ENCODE data around the gene PLG. TPM values are rescaled to one million over a fixed set of nuclear protein-coding genes. Genes with fewer than 3 reads are reported as not detected.
"Not testable (repeated sequence)": the region's sequence is repeated elsewhere in the genome, so short reads cannot be mapped to it uniquely, and the experiment has no call there.

PLG gene
- total RNA-seq, 1 donor from 2014 or later = not detected

DNA sequence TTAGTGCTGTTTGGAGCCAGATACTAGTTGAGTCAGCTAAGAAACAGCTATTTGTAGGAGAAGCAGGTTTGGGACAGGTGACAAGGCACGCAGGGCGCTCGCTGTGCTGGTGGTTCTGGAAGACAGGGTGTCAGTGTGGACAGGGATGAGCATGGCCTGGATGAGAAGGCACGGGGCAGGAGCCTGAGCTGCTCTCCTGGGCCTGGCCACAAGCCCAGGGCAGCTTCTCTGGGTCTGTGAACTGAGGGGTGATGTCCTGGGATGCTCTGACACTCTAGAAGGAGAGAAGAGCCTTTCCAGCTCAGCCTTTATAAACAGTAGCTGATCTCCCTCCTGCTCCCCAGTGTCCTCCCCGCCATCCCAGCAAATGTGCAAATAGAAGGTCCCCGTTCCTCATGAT lies 37.9 kb downstream of the PLG start:
- H3K4me3 Mint-ChIP-seq (ENCODE audit: unreplicated experiment) = no peak overlapping the region
- H3K9me3 Mint-ChIP-seq (ENCODE audit: low read depth) = peaks cover 29% of the 10 kb centered on the region
- H3K27ac Mint-ChIP-seq (ENCODE audit: unreplicated experiment) = no peak overlapping the region
- H3K4me1 Mint-ChIP-seq (ENCODE audit: low read depth) = no peaks in the 10 kb centered on the region
- DNase-seq (ENCODE audit: low spot score) = no peak
- TF ChIP-seq, protein P1, sequence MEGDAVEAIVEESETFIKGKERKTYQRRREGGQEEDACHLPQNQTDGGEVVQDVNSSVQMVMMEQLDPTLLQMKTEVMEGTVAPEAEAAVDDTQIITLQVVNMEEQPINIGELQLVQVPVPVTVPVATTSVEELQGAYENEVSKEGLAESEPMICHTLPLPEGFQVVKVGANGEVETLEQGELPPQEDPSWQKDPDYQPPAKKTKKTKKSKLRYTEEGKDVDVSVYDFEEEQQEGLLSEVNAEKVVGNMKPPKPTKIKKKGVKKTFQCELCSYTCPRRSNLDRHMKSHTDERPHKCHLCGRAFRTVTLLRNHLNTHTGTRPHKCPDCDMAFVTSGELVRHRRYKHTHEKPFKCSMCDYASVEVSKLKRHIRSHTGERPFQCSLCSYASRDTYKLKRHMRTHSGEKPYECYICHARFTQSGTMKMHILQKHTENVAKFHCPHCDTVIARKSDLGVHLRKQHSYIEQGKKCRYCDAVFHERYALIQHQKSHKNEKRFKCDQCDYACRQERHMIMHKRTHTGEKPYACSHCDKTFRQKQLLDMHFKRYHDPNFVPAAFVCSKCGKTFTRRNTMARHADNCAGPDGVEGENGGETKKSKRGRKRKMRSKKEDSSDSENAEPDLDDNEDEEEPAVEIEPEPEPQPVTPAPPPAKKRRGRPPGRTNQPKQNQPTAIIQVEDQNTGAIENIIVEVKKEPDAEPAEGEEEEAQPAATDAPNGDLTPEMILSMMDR (IDR thresholded peaks at IDR 0.05) = no peak
- H3K27me3 Mint-ChIP-seq (ENCODE audit: low read depth) = peaks cover 13% of the 10 kb centered on the region
- peaks cover 4% of the 10 kb centered on the region for H3K36me3 Mint-ChIP-seq (ENCODE audit: low read depth)

DNA sequence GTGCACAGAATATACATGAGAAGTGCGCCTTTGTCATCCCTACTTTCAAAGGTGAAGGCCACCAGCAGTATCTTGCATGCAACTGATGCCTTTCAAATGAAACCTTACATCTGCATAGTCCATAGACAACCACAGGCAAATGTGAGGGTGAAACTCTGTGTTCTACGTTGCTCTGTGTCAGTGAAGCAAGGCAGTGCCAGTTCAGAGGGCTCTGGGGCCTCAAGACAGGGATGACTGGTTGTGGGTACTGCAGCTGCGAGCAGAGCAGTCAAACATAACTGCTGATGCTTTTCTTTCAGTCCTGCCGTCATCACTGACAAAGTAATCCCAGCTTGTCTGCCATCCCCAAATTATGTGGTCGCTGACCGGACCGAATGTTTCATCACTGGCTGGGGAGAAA lies 39.0 kb downstream of the PLG start:
- not testable (repeated sequence) for H3K4me1 Mint-ChIP-seq (ENCODE audit: low read depth); H3K36me3 Mint-ChIP-seq (ENCODE audit: low read depth); DNase-seq (ENCODE audit: low spot score); H3K27ac Mint-ChIP-seq (ENCODE audit: unreplicated experiment); H3K4me3 Mint-ChIP-seq (ENCODE audit: unreplicated experiment)
- H3K9me3 Mint-ChIP-seq (ENCODE audit: low read depth) = peaks cover 39% of the 10 kb centered on the region
- peaks cover 12% of the 10 kb centered on the region for H3K27me3 Mint-ChIP-seq (ENCODE audit: low read depth)

DNA sequence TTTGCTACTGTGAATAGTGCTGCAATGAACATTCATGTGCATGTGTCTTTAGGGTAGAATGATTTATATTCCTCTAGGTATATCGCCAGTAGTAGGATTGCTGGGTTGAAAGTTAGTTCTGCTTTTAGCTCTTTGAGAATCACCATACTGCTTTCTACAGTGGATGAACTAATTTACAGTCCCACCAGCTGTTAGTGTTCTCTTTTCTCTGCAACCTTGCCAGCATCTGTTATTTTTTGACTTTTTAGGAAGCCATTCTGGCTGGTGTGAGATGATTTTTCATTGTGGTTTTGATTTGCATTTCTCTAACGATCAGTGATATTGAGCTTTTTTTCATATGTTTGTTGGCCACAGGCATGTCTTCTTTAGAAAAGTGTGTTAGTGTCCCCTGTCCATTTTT lies 40.0 kb downstream of the PLG start:
- no peak for DNase-seq (ENCODE audit: low spot score)
- TF ChIP-seq, protein P1 (IDR thresholded peaks at IDR 0.05) = no peak
- peaks cover 17% of the 10 kb centered on the region for H3K27me3 Mint-ChIP-seq (ENCODE audit: low read depth)
- H3K27ac Mint-ChIP-seq (ENCODE audit: unreplicated experiment) = no peak overlapping the region
- H3K36me3 Mint-ChIP-seq (ENCODE audit: low read depth) = peaks cover 4% of the 10 kb centered on the region
- H3K4me1 Mint-ChIP-seq (ENCODE audit: low read depth) = no peaks in the 10 kb centered on the region
- peaks cover 46% of the 10 kb centered on the region for H3K9me3 Mint-ChIP-seq (ENCODE audit: low read depth)
- no peak overlapping the region for H3K4me3 Mint-ChIP-seq (ENCODE audit: unreplicated experiment)

DNA sequence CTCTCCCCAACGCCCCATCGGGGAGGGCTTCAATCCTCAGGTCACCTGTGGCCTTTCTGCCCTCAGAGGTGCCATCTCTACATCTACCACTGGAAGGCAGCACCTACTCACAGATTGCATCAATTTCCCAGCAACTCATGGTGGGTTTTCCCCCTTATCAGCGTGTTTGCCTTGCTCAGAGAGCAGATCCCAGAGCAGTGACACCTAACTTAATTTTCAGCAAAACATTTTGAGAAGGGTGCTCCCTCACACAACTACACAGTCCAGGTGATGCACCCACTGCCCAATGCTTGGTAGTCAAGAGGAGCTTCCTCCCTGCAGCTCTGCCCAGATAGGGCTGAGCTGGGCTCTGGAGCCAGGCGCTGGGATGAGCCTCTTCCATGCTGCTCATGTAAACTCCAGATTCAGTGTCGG lies 48.2 kb downstream of the PLG start:
- no peak for DNase-seq (ENCODE audit: low spot score)
- no peaks in the 10 kb centered on the region for H3K36me3 Mint-ChIP-seq (ENCODE audit: low read depth)
- no peaks in the 10 kb centered on the region for H3K4me1 Mint-ChIP-seq (ENCODE audit: low read depth)
- TF ChIP-seq, protein P1 (IDR thresholded peaks at IDR 0.05) = peak; percentile 60
- peaks cover 14% of the 10 kb centered on the region for H3K9me3 Mint-ChIP-seq (ENCODE audit: low read depth)
- H3K27ac Mint-ChIP-seq (ENCODE audit: unreplicated experiment) = no peak overlapping the region
- H3K4me3 Mint-ChIP-seq (ENCODE audit: unreplicated experiment) = no peak overlapping the region
- H3K27me3 Mint-ChIP-seq (ENCODE audit: low read depth) = peaks cover 28% of the 10 kb centered on the region

DNA sequence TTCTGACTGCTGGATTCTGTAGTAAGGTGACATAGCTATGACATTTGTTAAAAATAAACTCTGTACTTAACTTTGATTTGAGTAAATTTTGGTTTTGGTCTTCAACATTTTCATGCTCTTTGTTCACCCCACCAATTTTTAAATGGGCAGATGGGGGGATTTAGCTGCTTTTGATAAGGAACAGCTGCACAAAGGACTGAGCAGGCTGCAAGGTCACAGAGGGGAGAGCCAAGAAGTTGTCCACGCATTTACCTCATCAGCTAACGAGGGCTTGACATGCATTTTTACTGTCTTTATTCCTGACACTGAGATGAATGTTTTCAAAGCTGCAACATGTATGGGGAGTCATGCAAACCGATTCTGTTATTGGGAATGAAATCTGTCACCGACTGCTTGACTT lies 51.2 kb downstream of the PLG start:
- not testable (repeated sequence) for H3K4me1 Mint-ChIP-seq (ENCODE audit: low read depth); DNase-seq (ENCODE audit: low spot score); H3K4me3 Mint-ChIP-seq (ENCODE audit: unreplicated experiment); H3K27ac Mint-ChIP-seq (ENCODE audit: unreplicated experiment); H3K36me3 Mint-ChIP-seq (ENCODE audit: low read depth); H3K9me3 Mint-ChIP-seq (ENCODE audit: low read depth)
- peaks cover 29% of the 10 kb centered on the region for H3K27me3 Mint-ChIP-seq (ENCODE audit: low read depth)

DNA sequence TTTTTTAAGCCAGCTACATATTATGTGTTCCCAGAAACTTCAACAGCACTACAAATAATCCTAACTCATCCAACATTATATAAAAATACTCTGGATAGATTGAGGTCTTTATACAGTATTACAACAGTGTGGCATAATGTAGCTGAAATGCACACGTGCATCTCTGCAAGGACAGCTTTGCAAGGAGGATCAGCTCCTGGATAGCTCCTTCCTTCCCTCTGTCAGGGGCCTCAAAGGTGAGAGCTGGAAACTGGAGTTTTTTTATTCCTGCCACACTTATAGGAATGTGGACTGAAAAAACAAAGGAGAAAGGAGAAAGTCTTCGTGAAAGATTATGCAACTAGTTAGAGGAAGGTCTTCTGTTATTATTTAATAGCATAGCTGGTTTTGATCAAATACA lies 53.1 kb downstream of the PLG start:
- H3K4me1 Mint-ChIP-seq (ENCODE audit: low read depth) = no peaks in the 10 kb centered on the region

More for the DNA sequence above, 53.1 kb downstream of the PLG start:
- Mint-ChIP-seq H3K27ac (ENCODE audit: unreplicated experiment) (no peak overlapping the region), H3K27me3 (ENCODE audit: low read depth) (peaks cover 33% of the 10 kb centered on the region), H3K4me3 (ENCODE audit: unreplicated experiment) (no peak overlapping the region), H3K9me3 (ENCODE audit: low read depth) (no peaks in the 10 kb centered on the region), H3K36me3 (ENCODE audit: low read depth) (no peaks in the 10 kb centered on the region)
- TF ChIP-seq, protein P1 (IDR thresholded peaks at IDR 0.05) = no peak
- no peak for DNase-seq (ENCODE audit: low spot score)
